Natural killer cell (primary cell): Measurements from ENCODE around the gene CDK5R2. TPM values are rescaled to one million over a fixed set of nuclear protein-coding genes. Genes with fewer than 3 reads are reported as not detected.
A peak's percentile ranks its signal among the peaks of the same experiment; 100 is the strongest.

ENCODE experiments used
- ATAC-seq, 3 donors: fragments of 150-1000 bp in 2 of 3; fragments of 200-7000 bp in 1 of 3; cut with Tn5 transposase; 1 replicate in 1 of 3; 2 replicates in 2 of 3; pipeline ENCODE4 v1.10.0; 2021; ENCODE audit warnings: mild to moderate bottlenecking in 2 of 3, moderate library complexity in 2 of 3
- DNase-seq, 2 donors: peaks; one replicate each; pipeline versions ENCODE4 v3.0.0 to v3.0.0-alpha.2; 2013 to 2021; ENCODE audit warnings: mixed read lengths in 1 of 2
- H3K27ac ChIP-seq: one replicate; pipeline ENCODE4 v1.5.1; 2013; ENCODE audit warnings: mild to moderate bottlenecking, low read length
- H3K27me3 ChIP-seq: one replicate; pipeline ENCODE4 v1.6.1; 2013; ENCODE audit warnings: low read length; ENCODE audit not compliant: control insufficient read depth, insufficient read depth
- H3K36me3 ChIP-seq: one replicate; pipeline ENCODE4 v1.6.1; 2013; ENCODE audit warnings: low read length; ENCODE audit not compliant: control insufficient read depth, insufficient read depth
- H3K4me1 ChIP-seq: one replicate; pipeline ENCODE4 v1.6.1; 2013; ENCODE audit warnings: low read length; ENCODE audit not compliant: control insufficient read depth, insufficient read depth
- H3K4me3 ChIP-seq: one replicate; pipeline ENCODE4 v1.5.1; 2013; ENCODE audit warnings: low read length
- H3K9me3 ChIP-seq: one replicate; pipeline ENCODE4 v1.6.1; 2013; ENCODE audit warnings: low read length; ENCODE audit not compliant: control insufficient read depth, insufficient read depth
- H3K27ac Mint-ChIP-seq, 2 donors: one replicate each; pipeline ENCODE4 v1.8.0; 2022; ENCODE audit warnings: mild to moderate bottlenecking in 2 of 2, mixed read lengths in 2 of 2, moderate library complexity in 1 of 2
- H3K27me3 Mint-ChIP-seq, 2 donors: one replicate each; pipeline ENCODE4 v1.8.0; 2022; ENCODE audit warnings: low read depth in 2 of 2, mixed read lengths in 2 of 2
- H3K36me3 Mint-ChIP-seq: one replicate; pipeline ENCODE4 v1.8.0; 2022; ENCODE audit warnings: mixed read lengths
- H3K4me1 Mint-ChIP-seq, 2 donors: one replicate each; pipeline ENCODE4 v1.8.0; 2022; ENCODE audit warnings: mixed read lengths in 2 of 2
- H3K4me3 Mint-ChIP-seq: one replicate; pipeline ENCODE4 v1.8.0; 2022; ENCODE audit warnings: mild to moderate bottlenecking, moderate library complexity, mixed read lengths
- H3K9me3 Mint-ChIP-seq, 2 donors: one replicate each; pipeline ENCODE4 v1.8.0; 2022; ENCODE audit warnings: mixed read lengths in 2 of 2
- WGBS: methylation state at CpG from one replicate; pipeline ENCODE4 v1.1.7; 2013; ENCODE audit warnings: missing lambda C conversion rate; ENCODE audit not compliant: insufficient coverage; 5-methylcytosine and 5-hydroxymethylcytosine counted together
- intact Hi-C: fragments of 100-400 bp; cut with micrococcal nuclease; formaldehyde crosslinking; loops from one replicate; pipeline ENCODE4 v1.14.2; 2022
- total RNA-seq, 4 donors: library from RNA; stranded (reverse); fragments of 120-200 nt in 1 of 4; gene quantifications; one replicate each; pipeline versions ENCODE4 v1.2.3 to v1.2.4, GENCODE V29; 2013 to 2022
- TF ChIP-seq, protein P1 (sequence below): fragments of 200-600 bp; IDR thresholded peaks from one replicate; pipeline ENCODE4 v1.8.0; 2022; ENCODE audit warnings: antibody characterized with exemption

The CDK5R2 gene
- total RNA-seq, 3 donors from 2014 or later (not counting 1 experiment from before 2014, with no cell fraction given): not detected

DNA sequence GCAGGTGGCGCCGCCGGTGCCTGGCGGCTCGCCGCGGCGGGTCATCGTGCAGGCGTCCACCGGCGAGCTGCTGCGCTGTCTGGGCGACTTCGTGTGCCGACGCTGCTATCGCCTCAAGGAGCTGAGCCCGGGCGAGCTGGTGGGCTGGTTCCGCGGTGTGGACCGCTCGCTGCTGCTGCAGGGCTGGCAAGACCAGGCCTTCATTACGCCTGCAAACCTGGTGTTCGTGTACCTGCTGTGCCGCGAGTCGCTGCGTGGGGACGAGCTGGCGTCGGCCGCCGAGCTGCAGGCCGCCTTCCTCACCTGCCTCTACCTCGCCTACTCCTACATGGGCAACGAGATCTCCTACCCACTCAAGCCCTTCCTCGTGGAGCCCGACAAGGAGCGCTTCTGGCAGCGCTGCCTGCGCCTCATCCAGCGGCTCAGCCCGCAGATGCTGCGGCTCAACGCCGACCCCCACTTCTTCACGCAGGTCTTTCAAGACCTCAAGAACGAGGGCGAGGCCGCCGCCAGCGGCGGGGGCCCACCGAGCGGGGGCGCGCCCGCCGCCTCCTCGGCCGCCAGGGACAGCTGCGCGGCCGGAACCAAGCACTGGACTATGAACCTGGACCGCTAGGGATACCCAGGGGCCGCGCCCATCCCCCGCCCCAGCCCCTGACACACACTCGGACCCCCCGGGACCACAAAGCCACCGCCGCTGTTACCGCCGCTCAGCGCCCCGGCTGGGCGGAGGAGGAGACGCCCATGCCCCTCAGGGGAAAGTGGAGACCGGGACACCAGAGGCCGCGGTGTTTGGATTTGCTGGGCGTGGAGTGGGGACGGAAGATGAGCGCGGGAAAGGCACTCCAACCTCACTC, 1.1 kb downstream of the CDK5R2 start:
- Histone ChIP-seq H3K27ac (no peak overlapping the region), H3K9me3 (peaks cover 9% of the 10 kb centered on the region), H3K4me1 (peaks cover 19% of the 10 kb centered on the region), H3K27me3 (peaks cover 47% of the 10 kb centered on the region), H3K36me3 (no peaks in the 10 kb centered on the region), H3K4me3 (no peak overlapping the region)
- no peak overlapping the region for H3K27ac Mint-ChIP-seq
- TF ChIP-seq, protein P1, sequence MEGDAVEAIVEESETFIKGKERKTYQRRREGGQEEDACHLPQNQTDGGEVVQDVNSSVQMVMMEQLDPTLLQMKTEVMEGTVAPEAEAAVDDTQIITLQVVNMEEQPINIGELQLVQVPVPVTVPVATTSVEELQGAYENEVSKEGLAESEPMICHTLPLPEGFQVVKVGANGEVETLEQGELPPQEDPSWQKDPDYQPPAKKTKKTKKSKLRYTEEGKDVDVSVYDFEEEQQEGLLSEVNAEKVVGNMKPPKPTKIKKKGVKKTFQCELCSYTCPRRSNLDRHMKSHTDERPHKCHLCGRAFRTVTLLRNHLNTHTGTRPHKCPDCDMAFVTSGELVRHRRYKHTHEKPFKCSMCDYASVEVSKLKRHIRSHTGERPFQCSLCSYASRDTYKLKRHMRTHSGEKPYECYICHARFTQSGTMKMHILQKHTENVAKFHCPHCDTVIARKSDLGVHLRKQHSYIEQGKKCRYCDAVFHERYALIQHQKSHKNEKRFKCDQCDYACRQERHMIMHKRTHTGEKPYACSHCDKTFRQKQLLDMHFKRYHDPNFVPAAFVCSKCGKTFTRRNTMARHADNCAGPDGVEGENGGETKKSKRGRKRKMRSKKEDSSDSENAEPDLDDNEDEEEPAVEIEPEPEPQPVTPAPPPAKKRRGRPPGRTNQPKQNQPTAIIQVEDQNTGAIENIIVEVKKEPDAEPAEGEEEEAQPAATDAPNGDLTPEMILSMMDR: no peak
- H3K4me1 Mint-ChIP-seq: peaks cover 0 to 18% of the 10 kb centered on the region in 2 donors
- no peaks in the 10 kb centered on the region for H3K9me3 Mint-ChIP-seq
- ATAC-seq (no peak), DNase-seq (peak in 1 of 2 donors; percentile 22)
- WGBS: 7% methylated on average over 87 of the region's 87 CpGs
- no peaks in the 10 kb centered on the region for H3K36me3 Mint-ChIP-seq
- intact Hi-C loops: no loop called here
- peaks cover 55 to 63% of the 10 kb centered on the region in 2 donors for H3K27me3 Mint-ChIP-seq
- peak overlapping the region; percentile 53 for H3K4me3 Mint-ChIP-seq

DNA sequence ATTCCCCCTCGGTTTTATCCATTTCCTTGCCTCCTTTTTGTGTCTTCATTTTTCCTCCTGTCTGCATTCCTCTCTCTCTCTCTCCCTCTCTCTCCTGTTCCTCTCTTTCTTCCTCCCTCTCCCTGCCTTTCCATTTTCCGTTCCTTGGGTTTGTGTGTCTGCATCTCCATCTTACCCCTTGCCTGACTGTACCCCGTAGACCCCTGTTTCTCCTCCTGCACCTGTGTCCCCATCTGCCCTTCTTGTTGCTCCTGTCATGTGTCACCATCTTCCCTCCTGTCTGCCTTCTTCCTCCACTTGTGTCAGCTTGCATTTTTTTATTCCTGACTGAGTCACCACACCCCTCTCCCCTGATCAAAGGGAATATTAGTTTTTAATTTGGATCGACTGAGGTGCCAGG, 1.8 kb downstream of the CDK5R2 start:
- Mint-ChIP-seq H3K9me3 (no peaks in the 10 kb centered on the region), H3K36me3 (no peaks in the 10 kb centered on the region), H3K27me3 (peaks cover 52 to 65% of the 10 kb centered on the region in 2 donors), H3K4me1 (peaks cover 0 to 18% of the 10 kb centered on the region in 2 donors), H3K27ac (no peak overlapping the region), H3K4me3 (peak overlapping the region; percentile 51)
- no peak overlapping the region for H3K27ac ChIP-seq
- intact Hi-C loops: no loop called here
- H3K36me3 ChIP-seq: no peaks in the 10 kb centered on the region
- WGBS: 8% methylated on average over 3 of the region's 4 CpGs
- no peak for DNase-seq
- H3K4me1 ChIP-seq: peaks cover 19% of the 10 kb centered on the region
- peaks cover 9% of the 10 kb centered on the region for H3K9me3 ChIP-seq
- no peak overlapping the region for H3K4me3 ChIP-seq
- ATAC-seq: no peak
- peaks cover 47% of the 10 kb centered on the region for H3K27me3 ChIP-seq
- TF ChIP-seq, protein P1: no peak

DNA sequence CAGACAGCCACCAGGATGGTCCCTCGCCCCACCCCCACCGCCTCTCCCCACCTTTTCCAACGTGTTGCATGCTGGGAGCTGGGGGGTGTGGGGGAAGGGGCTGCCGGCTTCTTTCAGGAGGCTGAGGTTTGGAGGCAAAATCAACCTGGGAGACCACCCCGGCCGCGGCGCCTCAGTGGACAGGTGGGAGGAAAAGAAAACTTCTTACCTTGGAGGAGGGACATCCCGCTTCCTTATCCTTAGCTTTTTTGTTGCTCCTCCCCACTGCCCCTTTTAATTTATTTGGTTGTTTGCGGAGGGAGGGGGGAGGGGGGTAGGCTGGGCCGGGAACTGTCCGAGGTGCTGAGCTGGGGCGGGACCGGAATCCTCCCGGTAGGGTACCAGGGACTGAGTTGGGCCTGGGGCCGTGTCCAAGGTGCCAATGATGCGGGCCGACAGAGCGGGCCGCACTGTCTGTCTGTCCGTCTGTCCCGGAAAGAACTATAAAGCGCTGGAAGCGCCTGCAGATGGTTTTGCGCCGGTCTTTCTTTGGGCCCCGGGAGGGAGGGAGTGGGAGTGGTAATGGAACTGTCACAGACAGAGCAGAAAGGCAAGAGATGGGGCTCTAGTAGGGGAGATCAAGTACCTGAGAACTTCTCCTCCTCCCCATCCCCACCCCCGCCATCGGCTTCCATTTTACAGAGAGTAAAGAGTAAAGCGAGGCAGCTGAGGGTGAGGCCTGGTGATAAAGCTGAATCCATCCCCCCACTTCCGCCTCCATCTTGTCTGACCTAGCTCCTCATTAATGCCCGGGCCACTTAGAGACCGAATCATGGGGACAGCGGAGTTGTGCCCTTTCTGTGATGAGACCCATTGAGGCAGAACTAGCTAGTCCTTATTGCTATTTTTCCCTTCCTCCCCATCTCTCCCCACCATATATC, 2.4 kb downstream of the CDK5R2 start:
- H3K4me3 ChIP-seq: no peak overlapping the region
- ATAC-seq: no peak
- no peaks in the 10 kb centered on the region for H3K36me3 ChIP-seq
- WGBS: 15% methylated on average over 27 of the region's 34 CpGs
- H3K27me3 Mint-ChIP-seq: peaks cover 45 to 58% of the 10 kb centered on the region in 2 donors
- intact Hi-C loops: no loop called here
- no peaks in the 10 kb centered on the region for H3K9me3 Mint-ChIP-seq
- peaks cover 0 to 18% of the 10 kb centered on the region in 2 donors for H3K4me1 Mint-ChIP-seq
- DNase-seq: peak in 1 of 2 donors; percentile 34
- no peak overlapping the region for H3K4me3 Mint-ChIP-seq
- H3K27ac ChIP-seq: no peak overlapping the region
- TF ChIP-seq, protein P1: no peak
- H3K4me1 ChIP-seq: peaks cover 19% of the 10 kb centered on the region
- no peak overlapping the region for H3K27ac Mint-ChIP-seq
- peaks cover 9% of the 10 kb centered on the region for H3K9me3 ChIP-seq
- no peaks in the 10 kb centered on the region for H3K36me3 Mint-ChIP-seq
- peaks cover 47% of the 10 kb centered on the region for H3K27me3 ChIP-seq
